Tibial nerve (tissue), 4 donors: ENCODE measurements around the gene SNAPC1. TPM values are rescaled to one million over a fixed set of nuclear protein-coding genes. Genes with fewer than 3 reads are reported as not detected.

Experiments
- DNase-seq, 2 donors: peaks; one replicate each; pipeline ENCODE4 v3.0.0-alpha.2; 2019; ENCODE audit warnings: low spot score in 2 of 2
- H3K27ac ChIP-seq, 4 donors: fragments of 200-600 bp; sonication (generic) in 3 of 4; one replicate each; pipeline ENCODE4 v1.5.1; 2017 to 2019; ENCODE audit warnings: mild to moderate bottlenecking in 1 of 4
- H3K27me3 ChIP-seq, 2 donors: fragments of 200-600 bp; sonication (generic) in 1 of 2; one replicate each; pipeline versions ENCODE4 v1.5.1 to v1.6.0; 2017 to 2019
- H3K36me3 ChIP-seq, 3 donors: fragments of 200-600 bp; sonication (generic); one replicate each; pipeline ENCODE4 v1.5.1; 2018 to 2019
- H3K4me1 ChIP-seq, 4 donors: fragments of 200-600 bp; sonication (generic) in 3 of 4; one replicate each; pipeline ENCODE4 v1.5.1; 2017 to 2019
- H3K4me3 ChIP-seq, 4 donors: fragments of 200-600 bp; sonication (generic) in 3 of 4; one replicate each; pipeline ENCODE4 v1.5.1; 2017 to 2019; ENCODE audit warnings: mild to moderate bottlenecking in 1 of 4, moderate library complexity in 1 of 4
- H3K9me3 ChIP-seq, 4 donors: fragments of 200-600 bp; sonication (generic) in 3 of 4; one replicate each; pipeline ENCODE4 v1.5.1; 2017 to 2019
- EP300 ChIP-seq, 2 donors: sonication (generic); formaldehyde crosslinking; IDR thresholded peaks; one replicate each; pipeline ENCODE4 v1.6.1; 2017; ENCODE audit warnings: antibody characterized with exemption in 2 of 2, mild to moderate bottlenecking in 1 of 2
- POLR2A ChIP-seq, 2 donors: fragments of 450-650 bp; IDR thresholded peaks; one replicate each; pipeline ENCODE4 v1.6.1; 2017; ENCODE audit warnings: antibody characterized with exemption in 2 of 2, mild to moderate bottlenecking in 2 of 2, moderate library complexity in 2 of 2
- WGBS, 2 donors: methylation state at CpG; one replicate each; pipeline ENCODE4 v1.1.5; 2018; 5-methylcytosine and 5-hydroxymethylcytosine counted together
- total RNA-seq, 4 donors: library from RNA; depleted of rRNA; stranded (reverse); fragments of >200 nt; gene quantifications; one replicate each; pipeline ENCODE4 v1.1.0, GENCODE V29; 2016
- TF ChIP-seq, protein P1 (sequence below), 5 experiments: fragments of 200-600 bp in 3 of 5; fragments of 450-650 bp in 2 of 5; sonication (generic) in 3 of 5; IDR thresholded peaks; one replicate each; pipeline ENCODE4 v1.5.1; 2016 to 2019; ENCODE audit warnings: antibody characterized with exemption in 5 of 5, mild to moderate bottlenecking in 3 of 5, moderate library complexity in 2 of 5

SNAPC1 gene
- total RNA-seq, 4 donors from 2014 or later: 6.3 to 14.4 (median 10.2) TPM

- Histone ChIP-seq H3K4me3 (no peak overlapping the region), H3K27ac (no peak overlapping the region), H3K36me3 (no peaks in the 10 kb centered on the region), H3K9me3 (peaks cover 0 to 9% (median 0%) of the 10 kb centered on the region in 4 donors), H3K4me1 (no peaks in the 10 kb centered on the region), H3K27me3 (no peaks in the 10 kb centered on the region)
- WGBS, 2 donors: 82 to 91% methylated on average over 2 of the region's 2 CpGs
- no peak for DNase-seq
- no peak for TF ChIP-seq EP300 (IDR thresholded peaks at IDR 0.05)
- TF ChIP-seq POLR2A (IDR thresholded peaks at IDR 0.05): no peak
- TF ChIP-seq, protein P1, sequence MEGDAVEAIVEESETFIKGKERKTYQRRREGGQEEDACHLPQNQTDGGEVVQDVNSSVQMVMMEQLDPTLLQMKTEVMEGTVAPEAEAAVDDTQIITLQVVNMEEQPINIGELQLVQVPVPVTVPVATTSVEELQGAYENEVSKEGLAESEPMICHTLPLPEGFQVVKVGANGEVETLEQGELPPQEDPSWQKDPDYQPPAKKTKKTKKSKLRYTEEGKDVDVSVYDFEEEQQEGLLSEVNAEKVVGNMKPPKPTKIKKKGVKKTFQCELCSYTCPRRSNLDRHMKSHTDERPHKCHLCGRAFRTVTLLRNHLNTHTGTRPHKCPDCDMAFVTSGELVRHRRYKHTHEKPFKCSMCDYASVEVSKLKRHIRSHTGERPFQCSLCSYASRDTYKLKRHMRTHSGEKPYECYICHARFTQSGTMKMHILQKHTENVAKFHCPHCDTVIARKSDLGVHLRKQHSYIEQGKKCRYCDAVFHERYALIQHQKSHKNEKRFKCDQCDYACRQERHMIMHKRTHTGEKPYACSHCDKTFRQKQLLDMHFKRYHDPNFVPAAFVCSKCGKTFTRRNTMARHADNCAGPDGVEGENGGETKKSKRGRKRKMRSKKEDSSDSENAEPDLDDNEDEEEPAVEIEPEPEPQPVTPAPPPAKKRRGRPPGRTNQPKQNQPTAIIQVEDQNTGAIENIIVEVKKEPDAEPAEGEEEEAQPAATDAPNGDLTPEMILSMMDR (IDR thresholded peaks at IDR 0.05): no peak
These were observed 60.2 kb downstream of the SNAPC1 start for GRCh38 chr14:61822458-61822857.

GRCh38 chr14:61832783-61833182, 70.6 kb downstream of the SNAPC1 start:
- TF ChIP-seq EP300 (IDR thresholded peaks at IDR 0.05) (no peak), POLR2A (IDR thresholded peaks at IDR 0.05) (no peak)
- TF ChIP-seq, protein P1 (IDR thresholded peaks at IDR 0.05): no peak
- WGBS, 2 donors: 80 to 88% methylated on average over 3 of the region's 3 CpGs
- no peaks in the 10 kb centered on the region for H3K9me3 ChIP-seq
- H3K27me3 ChIP-seq: no peaks in the 10 kb centered on the region
- no peak overlapping the region for H3K27ac ChIP-seq
- H3K4me1 ChIP-seq: no peaks in the 10 kb centered on the region
- no peaks in the 10 kb centered on the region for H3K36me3 ChIP-seq
- no peak overlapping the region for H3K4me3 ChIP-seq
- DNase-seq: no peak

DNA sequence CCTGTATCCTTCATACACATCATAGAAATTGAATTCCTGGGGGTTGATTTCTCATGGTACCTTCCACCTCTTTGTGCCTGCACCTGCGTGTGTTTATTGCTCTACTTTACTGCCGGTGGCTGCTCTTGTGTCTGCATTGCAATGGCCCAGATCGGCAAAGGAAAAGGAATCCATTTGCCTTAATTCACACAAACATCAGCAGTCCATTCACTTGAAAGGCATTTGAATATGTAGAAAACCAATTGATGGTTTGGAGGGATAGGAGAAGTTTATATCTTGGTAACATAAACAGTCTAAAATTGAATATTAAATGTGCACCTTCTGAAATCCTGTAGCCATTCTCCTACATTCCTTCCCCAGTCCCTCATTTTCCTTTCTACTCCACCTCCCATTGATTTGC, 74.0 kb downstream of the SNAPC1 start:
- TF ChIP-seq, protein P1 (IDR thresholded peaks at IDR 0.05): no peak
- TF ChIP-seq POLR2A (IDR thresholded peaks at IDR 0.05) (no peak), EP300 (IDR thresholded peaks at IDR 0.05) (no peak)
- H3K4me1 ChIP-seq: no peaks in the 10 kb centered on the region
- no peaks in the 10 kb centered on the region for H3K27me3 ChIP-seq
- WGBS, 2 donors: 51 to 56% methylated on average over 3 of the region's 3 CpGs
- H3K27ac ChIP-seq: no peak overlapping the region
- no peak overlapping the region for H3K4me3 ChIP-seq
- no peaks in the 10 kb centered on the region for H3K36me3 ChIP-seq
- no peak for DNase-seq
- no peaks in the 10 kb centered on the region for H3K9me3 ChIP-seq

GRCh38 chr14:61836807-61837206, 74.6 kb downstream of the SNAPC1 start:
- WGBS, 2 donors: 84 to 96% methylated on average over 1 of the region's 1 CpG
- Histone ChIP-seq H3K4me3 (no peak overlapping the region), H3K4me1 (no peaks in the 10 kb centered on the region), H3K9me3 (no peaks in the 10 kb centered on the region), H3K36me3 (no peaks in the 10 kb centered on the region), H3K27me3 (no peaks in the 10 kb centered on the region), H3K27ac (no peak overlapping the region)
- DNase-seq: no peak
- TF ChIP-seq, protein P1 (IDR thresholded peaks at IDR 0.05): no peak

DNA sequence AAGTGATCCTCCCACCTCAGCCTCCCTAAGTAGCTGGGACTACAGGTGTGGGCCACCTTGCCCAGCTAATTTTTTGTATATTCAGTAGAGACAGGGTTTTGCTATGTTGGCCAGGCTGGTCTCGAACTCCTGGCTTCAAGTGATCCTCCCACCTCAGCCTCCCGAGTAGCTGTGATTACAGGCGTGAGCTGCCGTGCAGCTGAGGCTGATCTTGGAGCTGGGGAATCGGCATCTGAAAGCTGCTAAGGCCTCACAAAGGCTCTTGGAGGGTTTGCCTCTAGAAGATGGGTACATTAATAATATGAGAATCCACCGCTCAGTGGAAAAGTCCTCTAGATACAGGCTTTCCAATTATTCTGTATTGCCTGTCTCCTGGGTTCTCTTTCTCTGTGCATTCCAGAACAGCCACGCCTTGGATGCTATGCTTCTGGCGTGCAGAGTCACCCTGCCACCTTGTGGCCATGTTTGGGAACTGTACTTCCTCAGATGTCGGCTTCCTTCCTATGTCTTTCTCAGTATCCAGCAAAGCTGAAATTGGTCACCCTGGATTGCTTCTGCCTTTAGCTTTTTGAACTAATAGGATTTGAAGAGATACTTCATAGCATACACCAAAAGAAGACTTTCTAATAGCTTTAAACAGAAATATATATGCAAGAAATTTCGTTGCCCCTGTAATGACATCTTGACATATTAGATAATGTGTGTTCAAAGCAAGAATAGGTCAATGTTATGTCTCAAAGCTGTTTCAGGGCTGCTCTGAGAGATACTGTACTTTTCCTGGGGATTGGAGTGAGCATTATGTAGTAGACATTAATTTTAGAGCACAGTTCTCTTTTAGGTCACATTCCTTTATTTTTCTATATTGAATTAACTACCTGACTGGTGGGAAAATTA, 75.4 kb downstream of the SNAPC1 start:
- Histone ChIP-seq H3K27me3 (no peaks in the 10 kb centered on the region), H3K27ac (no peak overlapping the region), H3K36me3 (no peaks in the 10 kb centered on the region), H3K9me3 (no peaks in the 10 kb centered on the region), H3K4me1 (no peaks in the 10 kb centered on the region), H3K4me3 (no peak overlapping the region)
- DNase-seq: peak; percentile 58 to 80
- WGBS, 2 donors: 39 to 43% methylated on average over 10 of the region's 10 CpGs
- TF ChIP-seq, protein P1 (IDR thresholded peaks at IDR 0.05): peak; percentile 85 to 92 (median 88)
- TF ChIP-seq POLR2A (IDR thresholded peaks at IDR 0.05): no peak
- TF ChIP-seq EP300 (IDR thresholded peaks at IDR 0.05): peak in 1 of 2 donors; percentile 32
